Measurements from ENCODE around the gene GSTM3. TPM values are rescaled to one million over a fixed set of nuclear protein-coding genes. Genes with fewer than 3 reads are reported as not detected.
"Not testable (repeated sequence)": the region's sequence is repeated elsewhere in the genome, so short reads cannot be mapped to it uniquely, and the experiment has no call there.

Gene GSTM3
- total RNA-seq, 1 donor from 2014 or later = 113 TPM

DNA sequence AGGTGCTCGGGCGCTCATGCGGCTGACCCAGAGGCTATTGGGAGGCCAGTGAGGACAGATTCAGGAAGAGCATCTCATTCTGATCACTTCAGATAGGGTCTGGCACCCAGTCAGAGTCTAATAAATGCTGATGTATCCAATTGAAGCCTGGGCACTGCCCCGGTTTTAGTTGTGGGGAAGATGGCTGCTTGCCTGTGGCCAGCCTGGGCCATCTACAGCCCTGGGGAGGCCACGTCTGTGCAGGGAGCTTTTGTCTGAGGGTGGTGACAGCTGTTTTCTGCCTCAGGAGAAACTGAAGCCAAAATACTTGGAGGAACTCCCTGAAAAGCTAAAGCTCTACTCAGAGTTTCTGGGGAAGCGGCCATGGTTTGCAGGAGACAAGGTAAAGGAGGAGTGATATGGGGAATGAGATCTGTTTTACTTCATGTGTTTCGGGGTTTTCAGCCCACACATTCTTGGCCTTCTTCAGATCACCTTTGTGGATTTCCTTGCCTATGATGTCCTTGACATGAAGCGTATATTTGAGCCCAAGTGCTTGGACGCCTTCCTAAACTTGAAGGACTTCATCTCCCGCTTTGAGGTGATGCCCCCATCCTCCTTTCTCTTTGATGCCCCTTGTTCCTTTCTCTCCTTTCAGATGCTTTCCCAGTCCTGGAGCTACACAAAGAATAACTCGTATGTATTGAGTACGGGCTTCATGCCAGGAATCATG lies 26.0 kb downstream of the GSTM3 start:
- intact Hi-C loops (cut with micrococcal nuclease) = no loop called here
- DNase-seq (no peak), ATAC-seq (no peak)

DNA sequence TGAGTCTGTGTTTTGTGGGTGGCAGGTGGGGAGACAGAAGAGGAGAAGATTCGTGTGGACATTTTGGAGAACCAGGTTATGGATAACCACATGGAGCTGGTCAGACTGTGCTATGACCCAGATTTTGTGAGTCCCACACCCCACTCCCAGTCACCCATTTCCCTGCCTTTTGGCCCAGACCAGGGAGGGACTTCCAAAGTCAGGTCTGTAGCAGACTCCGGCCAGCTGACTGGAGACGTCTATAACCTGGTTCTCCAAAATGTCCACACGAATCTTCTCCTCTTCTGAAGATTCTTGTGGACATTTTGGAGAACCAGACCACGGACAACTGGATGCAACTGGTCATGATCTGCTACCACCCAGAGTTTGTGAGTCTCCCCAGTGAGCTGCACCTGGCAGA lies 27.2 kb downstream of the GSTM3 start:
- intact Hi-C loops (cut with micrococcal nuclease) = no loop called here
- DNase-seq (no peak), ATAC-seq (no peak)

DNA sequence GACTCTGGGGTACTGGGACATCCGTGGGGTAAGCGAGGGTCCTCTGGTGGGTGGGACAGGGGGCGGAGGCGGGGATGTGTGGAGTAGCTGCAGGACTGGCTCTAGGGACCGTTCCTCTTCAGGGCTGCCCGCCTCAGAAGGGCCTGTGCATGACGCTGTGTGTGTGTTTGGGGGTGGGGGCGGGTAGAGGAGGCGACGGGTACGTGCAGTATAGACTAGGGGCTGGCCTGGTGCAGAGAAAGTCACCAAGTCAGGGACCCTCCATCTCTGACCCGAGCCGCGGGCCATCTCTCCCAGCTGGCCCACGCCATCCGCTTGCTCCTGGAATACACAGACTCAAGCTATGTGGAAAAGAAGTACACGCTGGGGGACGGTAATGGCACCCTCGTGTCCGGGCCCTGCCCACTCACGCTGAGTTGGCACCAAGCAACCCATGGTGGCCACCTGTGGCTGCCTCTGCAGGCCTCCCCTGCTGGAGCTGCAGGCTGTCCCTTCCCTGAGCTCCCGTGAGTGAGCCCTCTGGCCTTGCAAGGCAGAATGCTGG lies 28.4 kb downstream of the GSTM3 start:
- peak; percentile 30 for ATAC-seq
- no peak for DNase-seq
- intact Hi-C loops (cut with micrococcal nuclease) = no loop called here

DNA sequence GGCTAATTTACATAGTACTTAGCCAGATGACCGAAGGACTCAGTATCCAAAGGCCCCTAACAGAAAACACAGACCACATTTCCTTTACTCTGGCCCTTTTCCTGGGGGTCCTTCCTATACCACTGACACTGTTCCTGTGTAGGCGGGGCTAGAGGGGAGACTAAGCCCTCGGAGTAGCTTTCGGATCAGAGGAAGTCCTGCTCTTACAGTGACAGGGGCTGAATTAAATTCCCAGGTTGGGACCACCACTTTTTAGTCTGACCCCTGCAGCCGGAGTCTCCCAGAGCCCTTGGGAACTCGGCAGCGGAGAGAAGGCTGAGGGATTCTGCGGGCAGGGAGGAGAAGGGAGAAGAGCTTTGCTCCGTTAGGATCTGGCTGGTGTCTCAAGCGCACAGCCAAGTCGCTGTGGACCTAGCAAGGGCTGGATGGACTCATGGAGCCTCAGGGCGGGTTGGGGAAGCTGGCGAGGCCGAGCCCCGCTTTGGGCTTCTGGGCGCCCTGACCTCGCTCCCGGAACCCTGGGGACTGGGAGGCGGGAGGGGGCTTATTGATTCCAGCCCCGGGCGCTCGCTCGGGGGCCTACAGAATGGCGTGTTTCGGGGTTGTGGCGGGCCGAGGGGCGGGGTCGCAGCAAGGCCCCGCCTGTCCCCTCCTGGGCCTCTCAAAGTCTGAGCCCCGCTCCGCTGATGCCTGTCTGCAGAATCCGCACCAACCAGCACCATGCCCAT lies 29.1 kb downstream of the GSTM3 start, which contains the start of gene GSTM5:
Gene GSTM5, plus strand, starts transcription at position 659 of the 728 bp plus-strand sequence. Its CDS starts 62 bp downstream, at position 721.
- ATAC-seq = peak; percentile 84
- intact Hi-C loops (cut with micrococcal nuclease) = not testable (repeated sequence)
- DNase-seq = peak; percentile 64

DNA sequence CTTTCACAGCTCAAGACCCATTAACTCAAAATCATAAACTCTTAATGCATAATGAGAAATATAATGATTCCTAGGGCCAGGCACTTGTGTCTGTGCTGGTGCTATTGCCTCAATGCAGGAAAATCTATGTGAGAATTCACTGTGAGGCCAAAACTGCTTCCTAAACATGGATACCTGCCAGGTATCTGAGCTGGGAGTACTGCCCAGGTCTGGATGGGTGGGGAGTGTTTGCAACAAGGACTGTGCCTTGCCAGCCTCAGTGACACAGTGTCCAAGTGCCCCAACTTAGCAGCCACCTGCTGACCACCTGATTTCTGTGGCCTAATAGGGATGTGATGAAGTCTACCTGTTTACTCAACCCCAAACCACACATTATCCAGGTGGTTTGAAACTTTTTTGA lies 31.0 kb downstream of the GSTM3 start:
- peak; percentile 40 for ATAC-seq
- intact Hi-C loops (cut with micrococcal nuclease); DNase-seq: not testable (repeated sequence)

DNA sequence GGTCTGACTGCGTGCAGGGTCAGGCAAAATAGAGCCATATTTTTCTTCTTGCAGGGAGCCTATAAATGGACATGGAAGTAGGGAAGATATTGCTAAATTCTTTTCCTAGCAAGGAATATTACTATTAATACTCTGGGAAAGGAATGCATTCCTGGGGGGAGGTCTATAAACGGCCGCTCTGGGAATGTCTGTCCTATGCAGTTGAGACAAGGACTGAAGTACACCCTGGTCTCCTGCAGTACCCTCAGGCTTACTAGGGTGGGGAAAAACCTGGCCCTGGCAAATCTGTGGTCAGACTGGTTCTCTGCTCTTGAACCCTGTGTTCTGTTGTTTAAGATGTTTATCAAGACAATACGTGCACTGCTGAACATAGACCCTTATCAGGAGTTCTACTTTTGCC lies 31.9 kb downstream of the GSTM3 start:
- DNase-seq; intact Hi-C loops (cut with micrococcal nuclease); ATAC-seq: not testable (repeated sequence)

DNA sequence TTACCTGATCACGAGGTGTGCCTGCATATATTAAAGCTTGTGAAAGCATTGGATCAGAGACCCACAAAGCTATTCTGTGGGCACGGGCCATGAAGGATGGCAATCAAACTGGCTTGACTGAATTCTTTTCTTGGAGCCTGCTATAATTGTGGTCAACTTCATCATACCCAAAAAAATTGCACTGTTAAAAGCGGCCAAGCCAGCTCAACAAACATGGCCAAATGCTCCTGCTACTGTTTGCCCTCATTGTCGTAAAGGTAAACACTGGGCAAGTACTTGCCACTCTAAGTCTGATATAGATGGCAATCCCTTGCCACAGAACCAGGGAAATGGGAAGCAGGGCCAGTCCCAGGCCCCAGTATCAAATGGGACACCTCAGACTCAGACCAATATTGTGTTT lies 35.4 kb downstream of the GSTM3 start:
- intact Hi-C loops (cut with micrococcal nuclease) = no loop called here
- no peak for ATAC-seq
- DNase-seq = no peak

DNA sequence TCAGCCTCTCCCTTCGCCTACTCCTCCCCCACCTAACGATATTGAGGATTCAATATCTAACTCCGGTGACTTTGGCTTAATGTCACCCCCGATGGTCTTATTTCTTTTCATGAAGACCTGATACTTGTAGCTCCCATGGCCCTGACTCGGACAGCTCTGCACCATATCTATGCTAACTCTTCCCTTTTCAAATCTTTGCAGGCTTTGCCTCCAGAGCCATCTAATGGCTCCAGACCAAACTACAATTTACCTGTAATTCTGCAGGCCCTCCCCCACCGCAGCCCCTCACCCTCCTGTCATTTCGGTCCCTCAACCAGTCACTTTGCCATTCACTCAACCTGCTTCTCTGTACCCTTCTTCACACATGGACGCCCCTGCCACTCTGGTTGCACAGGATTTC lies 36.7 kb downstream of the GSTM3 start:
- intact Hi-C loops (cut with micrococcal nuclease) = no loop called here
- ATAC-seq (no peak), DNase-seq (no peak)

DNA sequence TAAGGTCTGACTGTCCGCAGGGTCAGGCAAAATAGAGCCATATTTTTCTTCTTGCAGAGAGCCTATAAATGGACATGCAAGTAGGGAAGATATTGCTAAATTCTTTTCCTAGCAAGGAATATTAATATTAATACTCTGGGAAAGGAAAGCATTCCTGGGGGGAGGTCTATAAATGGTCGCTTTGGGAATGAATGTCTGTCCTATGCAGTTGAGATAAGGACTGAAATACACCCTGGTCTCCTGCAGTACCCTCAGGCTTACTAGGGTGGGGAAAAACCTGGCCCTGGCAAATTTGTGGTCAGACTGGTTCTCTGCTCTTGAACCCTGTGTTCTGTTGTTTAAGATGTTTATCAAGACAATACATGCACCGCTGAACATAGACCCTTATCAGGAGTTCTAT lies 37.9 kb downstream of the GSTM3 start:
- ATAC-seq; intact Hi-C loops (cut with micrococcal nuclease); DNase-seq: not testable (repeated sequence)

DNA sequence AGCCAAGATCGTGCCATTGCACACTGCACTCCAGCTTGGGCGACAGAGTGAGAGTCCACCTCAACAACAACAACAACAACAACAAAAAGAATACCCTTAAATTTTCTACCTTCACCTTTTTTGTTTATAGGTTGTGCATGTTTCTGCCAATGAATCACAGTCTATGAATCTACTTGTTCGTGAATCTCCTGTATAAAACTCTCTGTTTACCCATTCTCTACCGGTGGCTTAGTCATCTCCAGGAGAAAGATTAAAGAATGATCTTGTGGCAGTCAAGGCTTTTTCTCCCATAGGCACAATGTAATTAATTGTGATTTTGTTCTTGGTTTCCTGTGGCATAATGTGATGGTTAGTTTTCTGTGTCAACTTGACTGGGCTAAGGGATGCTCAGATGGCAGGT lies 43.0 kb downstream of the GSTM3 start:
- DNase-seq; ATAC-seq; intact Hi-C loops (cut with micrococcal nuclease): not testable (repeated sequence)

DNA sequence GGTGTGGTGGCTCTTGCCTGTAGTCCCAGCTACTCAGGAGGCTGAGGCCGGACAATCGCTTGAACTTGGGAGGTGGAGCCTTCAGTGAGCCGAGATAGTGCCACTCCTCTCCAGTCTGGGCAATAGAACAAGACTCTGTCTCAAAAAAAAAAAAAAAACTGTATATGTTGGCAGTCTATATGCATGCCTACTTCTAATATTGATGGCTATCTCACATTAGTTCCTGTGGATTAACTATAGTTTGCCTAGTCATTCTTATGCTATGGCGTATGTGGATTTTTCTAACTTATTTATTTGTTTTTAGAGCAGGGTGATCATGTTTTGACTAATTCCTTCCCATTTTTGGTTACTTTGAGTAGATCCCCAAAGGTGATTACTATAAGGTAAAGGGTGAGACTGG lies 43.8 kb downstream of the GSTM3 start:
- intact Hi-C loops (cut with micrococcal nuclease) = no loop called here
- ATAC-seq (no peak), DNase-seq (no peak)

DNA sequence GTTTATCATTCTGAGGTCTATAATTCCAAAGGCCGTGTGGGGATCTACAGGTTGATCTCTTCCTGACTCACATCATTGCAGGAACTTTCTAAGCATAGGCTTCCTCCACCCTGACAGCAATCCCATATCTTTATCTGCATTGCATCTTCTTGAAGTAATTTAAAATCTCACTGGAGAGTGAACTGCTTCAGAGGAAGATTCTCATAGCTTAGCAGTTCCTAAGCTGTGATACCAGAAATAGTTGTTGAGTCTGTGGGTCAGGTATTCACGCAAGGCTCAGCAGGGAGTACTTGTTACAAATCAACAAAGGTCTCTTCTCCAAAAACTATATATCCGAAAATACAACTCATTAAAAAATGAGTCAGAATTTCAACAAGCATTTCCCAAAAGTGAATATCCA lies 45.7 kb downstream of the GSTM3 start:
- intact Hi-C loops (cut with micrococcal nuclease); ATAC-seq; DNase-seq: not testable (repeated sequence)

DNA sequence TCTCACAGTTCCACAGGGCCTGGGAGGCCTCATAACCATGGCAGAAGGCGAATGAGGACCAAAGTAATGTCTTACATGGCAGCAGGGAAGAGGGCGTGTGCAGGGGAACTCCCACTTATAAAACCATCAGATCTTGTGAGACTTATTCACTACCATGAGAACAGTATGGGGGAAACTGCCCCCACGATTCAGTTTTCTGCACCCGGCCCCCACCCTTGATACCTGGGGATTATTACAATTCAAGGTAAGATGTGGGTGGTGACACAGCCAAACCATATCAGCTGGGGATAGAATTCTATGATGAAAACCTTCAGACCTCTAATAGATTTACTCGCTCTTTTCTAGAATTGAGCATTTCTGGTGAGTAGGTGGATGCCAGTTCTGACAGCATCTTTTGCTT lies 46.4 kb downstream of the GSTM3 start:
- intact Hi-C loops (cut with micrococcal nuclease); DNase-seq; ATAC-seq: not testable (repeated sequence)

DNA sequence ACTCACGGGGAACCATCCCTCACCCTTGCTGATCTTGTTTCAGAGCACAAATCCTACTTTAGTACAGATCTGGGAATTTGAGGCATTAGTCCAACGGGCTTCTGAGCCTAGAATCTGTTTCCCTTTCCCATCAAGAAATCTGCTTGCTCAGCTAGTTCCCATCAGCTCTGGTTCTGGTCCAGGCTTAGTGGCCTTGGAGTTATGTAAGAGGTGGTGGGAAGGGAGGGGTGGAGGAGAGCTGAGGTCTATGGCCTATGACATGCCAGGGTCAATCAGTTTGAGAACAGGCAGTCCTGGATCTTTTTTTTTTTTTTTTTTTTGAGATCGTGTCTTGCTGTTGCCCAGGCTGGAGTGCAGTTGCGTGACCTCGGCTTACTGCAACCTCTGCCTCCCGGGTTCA lies 49.1 kb downstream of the GSTM3 start:
- intact Hi-C loops (cut with micrococcal nuclease) = no loop called here
- ATAC-seq (no peak), DNase-seq (no peak)

DNA sequence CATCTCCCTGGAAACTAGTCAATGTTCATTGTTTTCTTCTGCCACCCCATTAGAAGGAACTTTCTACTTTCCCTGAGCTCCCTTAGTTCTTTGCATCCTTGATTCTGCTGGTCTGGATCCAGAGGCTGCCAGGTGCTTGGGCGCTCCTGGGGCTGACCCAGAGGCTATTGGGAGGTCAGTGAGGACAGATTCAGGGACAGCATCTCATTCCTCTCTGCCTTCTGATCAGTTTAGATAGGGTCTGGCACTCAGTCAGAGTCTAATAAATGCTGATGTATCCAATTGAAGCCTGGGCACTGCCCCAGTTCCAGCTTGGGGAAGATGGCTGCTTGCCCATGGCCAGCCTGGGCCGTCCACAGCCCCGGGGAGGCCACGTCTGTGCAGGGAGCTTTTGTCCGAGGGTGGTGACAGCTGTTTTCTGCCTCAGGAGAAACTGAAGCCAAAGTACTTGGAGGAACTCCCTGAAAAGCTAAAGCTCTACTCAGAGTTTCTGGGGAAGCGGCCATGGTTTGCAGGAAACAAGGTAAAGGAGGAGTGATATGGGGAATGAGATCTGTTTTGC lies 50.9 kb downstream of the GSTM3 start:
- no peak for ATAC-seq
- no peak for DNase-seq
- intact Hi-C loops (cut with micrococcal nuclease) = no loop called here

DNA sequence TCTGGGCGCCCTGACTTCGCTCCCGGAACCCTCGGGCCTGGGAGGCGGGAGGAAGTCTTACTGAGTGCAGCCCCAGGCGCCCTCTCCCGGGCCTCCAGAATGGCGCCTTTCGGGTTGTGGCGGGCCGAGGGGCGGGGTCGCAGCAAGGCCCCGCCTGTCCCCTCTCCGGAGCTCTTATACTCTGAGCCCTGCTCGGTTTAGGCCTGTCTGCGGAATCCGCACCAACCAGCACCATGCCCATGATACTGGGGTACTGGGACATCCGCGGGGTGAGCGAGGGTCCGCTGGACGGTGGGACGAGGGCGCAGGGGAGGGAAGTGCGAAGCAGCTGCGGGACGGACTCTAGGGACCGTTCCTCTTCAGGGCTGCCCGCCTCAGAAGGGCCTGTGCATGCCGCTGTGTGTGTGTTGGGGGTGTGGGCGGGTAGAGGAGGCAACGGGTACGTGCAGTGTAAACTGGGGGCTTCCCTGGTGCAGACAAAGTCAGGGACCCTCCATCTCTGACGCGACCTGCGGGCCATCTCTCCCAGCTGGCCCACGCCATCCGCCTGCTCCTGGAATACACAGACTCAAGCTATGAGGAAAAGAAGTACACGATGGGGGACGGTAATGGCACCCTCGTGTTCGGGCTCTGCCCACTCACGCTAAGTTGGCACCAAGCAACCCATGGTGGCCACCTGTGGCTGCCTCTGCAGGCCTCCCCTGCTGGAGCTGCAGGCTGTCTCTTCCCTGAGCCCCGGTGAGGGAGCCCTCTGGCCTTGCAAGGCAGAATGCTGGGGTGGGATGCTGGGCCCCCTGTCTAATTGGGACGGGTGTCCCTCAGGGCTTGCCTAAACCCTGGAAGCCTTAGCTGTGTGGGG lies 53.0 kb downstream of the GSTM3 start, which contains the start of gene GSTM1:
Gene GSTM1, plus strand, starts transcription at position 177 of the 859 bp plus-strand sequence. Its CDS starts 57 bp downstream, at position 234.
- intact Hi-C loops (cut with micrococcal nuclease) = no loop called here
- DNase-seq (no peak), ATAC-seq (no peak)

DNA sequence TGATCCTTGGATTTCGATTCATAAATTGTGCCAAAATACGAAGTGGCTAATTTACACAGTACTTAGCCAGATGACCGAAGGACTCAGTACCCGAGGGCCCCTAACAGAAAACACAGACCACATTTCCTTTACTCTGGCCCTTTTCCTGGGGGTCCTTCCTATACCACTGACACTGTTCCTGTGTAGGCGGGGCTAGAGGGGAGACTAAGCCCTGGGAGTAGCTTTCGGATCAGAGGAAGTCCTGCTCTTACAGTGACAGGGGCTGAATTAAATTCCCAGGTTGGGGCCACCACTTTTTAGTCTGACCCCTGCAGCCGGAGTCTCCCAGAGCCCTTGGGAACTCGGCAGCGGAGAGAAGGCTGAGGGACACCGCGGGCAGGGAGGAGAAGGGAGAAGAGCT lies 53.7 kb downstream of the GSTM3 start:
- ATAC-seq; DNase-seq; intact Hi-C loops (cut with micrococcal nuclease): not testable (repeated sequence)

DNA sequence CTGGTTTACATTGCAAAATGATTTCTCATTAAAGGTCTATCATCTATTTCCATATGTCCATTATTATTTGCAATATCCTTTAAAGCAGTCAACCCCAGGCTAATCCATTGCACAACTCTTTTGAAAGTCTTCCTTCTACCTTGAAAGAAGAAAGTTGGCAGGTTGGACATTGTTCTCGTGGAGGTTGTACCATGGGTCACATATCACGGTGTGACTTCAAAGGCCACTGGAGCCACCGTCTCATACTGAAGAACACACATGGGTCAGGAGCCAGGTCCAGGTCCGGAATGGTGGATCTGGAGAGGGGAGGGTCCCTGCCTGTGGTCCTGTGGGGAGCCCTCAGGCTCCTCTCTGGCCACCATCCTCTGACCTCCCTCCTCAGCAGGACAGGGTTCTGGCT lies 54.9 kb downstream of the GSTM3 start:
- DNase-seq; intact Hi-C loops (cut with micrococcal nuclease): not testable (repeated sequence)

DNA sequence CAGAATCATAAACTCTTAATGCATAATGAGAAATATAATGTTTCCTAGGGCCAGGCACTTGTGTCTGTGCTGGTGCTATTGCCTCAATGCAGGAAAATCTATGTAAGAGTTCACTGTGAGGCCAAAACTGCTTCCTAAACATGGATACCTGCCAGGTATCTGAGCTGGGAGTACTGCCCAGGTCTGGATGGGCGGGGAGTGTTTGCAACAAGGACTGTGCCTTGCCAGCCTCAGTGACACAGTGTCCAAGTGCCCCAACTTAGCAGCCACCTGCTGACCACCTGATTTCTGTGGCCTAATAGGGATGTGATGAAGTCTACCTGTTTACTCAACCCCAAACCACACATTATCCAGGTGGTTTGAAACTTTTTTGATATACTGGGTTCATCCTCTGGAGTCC lies 55.4 kb downstream of the GSTM3 start:
- intact Hi-C loops (cut with micrococcal nuclease); DNase-seq; ATAC-seq: not testable (repeated sequence)

More for the DNA sequence above, 54.9 kb downstream of the GSTM3 start:
- ATAC-seq = not testable (repeated sequence)
